Ectodermal cell (in vitro differentiated cells): Measurements from ENCODE around the gene IGLL5.

ENCODE experiments used
- H3K27ac ChIP-seq: 2 replicates; pipeline ENCODE4 v1.7.0; 2013; ENCODE audit warnings: mild to moderate bottlenecking, low read depth, low read length; ENCODE audit not compliant: insufficient read depth, poor library complexity, severe bottlenecking
- H3K27me3 ChIP-seq: 2 replicates; pipeline ENCODE4 v1.7.0; 2013; ENCODE audit warnings: mild to moderate bottlenecking, low read length; ENCODE audit not compliant: insufficient read depth, control insufficient read depth, poor library complexity, severe bottlenecking
- H3K36me3 ChIP-seq: one replicate; pipeline ENCODE4 v1.7.0; 2013; ENCODE audit warnings: low read length; ENCODE audit not compliant: control insufficient read depth, insufficient read depth
- H3K4me1 ChIP-seq: one replicate; pipeline ENCODE4 v1.7.0; 2013; ENCODE audit warnings: low read length; ENCODE audit not compliant: control insufficient read depth, insufficient read depth
- H3K4me3 ChIP-seq: 2 replicates; pipeline ENCODE4 v1.7.0; 2013; ENCODE audit warnings: low read depth, low read length, control low read depth; ENCODE audit not compliant: insufficient read depth
- H3K9me3 ChIP-seq: 2 replicates; pipeline ENCODE4 v1.7.0; 2013; ENCODE audit warnings: mild to moderate bottlenecking, low read length, moderate library complexity; ENCODE audit not compliant: control insufficient read depth
- WGBS, 2 experiments: methylation state at CpG; one replicate each; pipeline ENCODE4 v1.1.7; 2013; ENCODE audit warnings: missing lambda C conversion rate in 2 of 2; 5-methylcytosine and 5-hydroxymethylcytosine counted together

The IGLL5 gene

DNA sequence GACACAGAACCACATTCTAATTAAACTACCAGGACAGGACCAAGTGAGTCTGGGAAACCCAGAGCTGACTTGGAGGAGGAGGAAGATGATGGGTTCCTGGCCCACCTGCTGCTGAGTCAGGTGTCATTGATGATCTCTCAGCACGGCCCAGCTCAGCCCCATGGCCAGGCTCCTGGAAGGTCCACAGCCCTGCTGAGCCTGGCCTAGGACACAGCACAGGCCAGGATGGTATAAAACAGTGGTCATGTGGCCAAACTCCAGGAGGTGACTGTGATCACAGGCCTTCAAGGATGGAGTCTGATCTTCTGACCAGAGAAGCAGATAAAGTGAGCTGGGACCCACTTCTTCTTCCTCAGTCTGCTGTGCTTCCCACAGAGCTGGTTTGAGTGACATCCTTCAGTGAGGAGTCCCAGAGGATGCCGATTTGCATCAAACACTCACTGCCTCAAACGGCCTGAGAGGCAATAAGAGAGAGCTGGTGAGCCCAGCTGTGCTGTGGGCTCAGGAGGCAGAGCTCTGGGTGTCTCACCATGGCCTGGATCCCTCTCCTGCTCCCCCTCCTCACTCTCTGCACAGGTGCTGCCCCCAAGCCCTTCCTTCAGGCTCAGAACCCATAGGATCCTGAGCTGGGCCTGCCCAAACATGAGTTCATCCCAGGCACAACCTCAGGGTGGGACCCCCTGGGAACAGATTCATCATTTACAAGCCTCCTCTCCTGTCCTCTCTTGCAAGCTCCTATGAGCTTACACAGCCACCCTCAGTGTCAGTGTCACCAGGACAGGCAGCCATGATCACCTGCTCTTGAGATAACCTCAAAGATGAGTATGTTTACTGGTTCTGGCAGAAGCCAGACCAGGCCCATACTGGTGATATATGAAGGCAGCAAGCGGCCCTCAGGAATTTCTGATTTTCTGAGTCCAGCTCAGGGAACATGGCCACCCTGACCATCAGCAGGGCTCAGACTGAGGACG is 37.7 kb upstream of the IGLL5 start:
- WGBS, 2 experiments, result 77 to 81% methylated on average over 5 of the region's 5 CpGs
- Histone ChIP-seq H3K4me1 (no peaks in the 10 kb centered on the region), H3K9me3 (no peaks in the 10 kb centered on the region), H3K27me3 (peaks cover 49% of the 10 kb centered on the region), H3K4me3 (no peak overlapping the region), H3K36me3 (no peaks in the 10 kb centered on the region), H3K27ac (no peak overlapping the region)

DNA sequence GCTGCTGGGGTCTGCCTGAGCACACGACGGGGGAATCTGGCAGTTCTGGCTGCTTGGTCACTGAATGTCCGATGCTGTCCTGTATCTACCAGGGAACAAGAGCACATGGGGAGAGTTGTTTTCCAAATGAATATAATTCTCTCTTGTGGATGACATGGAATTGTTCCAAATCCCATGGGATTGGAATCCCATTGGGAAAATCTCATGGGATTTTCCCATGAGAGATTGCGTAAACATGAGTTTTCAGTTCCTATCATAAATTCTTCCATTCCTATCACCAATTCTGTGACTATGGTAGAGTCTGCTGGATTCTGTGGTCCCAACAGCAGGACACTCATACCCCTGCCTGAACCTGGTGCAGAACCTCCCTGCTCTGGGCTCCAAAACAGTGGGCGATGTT is 35.6 kb upstream of the IGLL5 start:
- Histone ChIP-seq H3K4me3 (no peak overlapping the region), H3K27me3 (peaks cover 39% of the 10 kb centered on the region), H3K9me3 (no peaks in the 10 kb centered on the region), H3K4me1 (no peaks in the 10 kb centered on the region), H3K36me3 (no peaks in the 10 kb centered on the region), H3K27ac (no peak overlapping the region)
- 92 to 94% methylated on average over 5 of the region's 5 CpGs for WGBS, 2 experiments

GRCh38 chr22:22853713-22854112 is 33.9 kb upstream of the IGLL5 start:
- Histone ChIP-seq H3K4me1 (peaks cover 9% of the 10 kb centered on the region), H3K27ac (no peak overlapping the region), H3K27me3 (peaks cover 27% of the 10 kb centered on the region), H3K36me3 (no peaks in the 10 kb centered on the region), H3K9me3 (no peaks in the 10 kb centered on the region), H3K4me3 (no peak overlapping the region)
- WGBS, 2 experiments, result 76 to 94% methylated on average over 2 of the region's 2 CpGs

DNA sequence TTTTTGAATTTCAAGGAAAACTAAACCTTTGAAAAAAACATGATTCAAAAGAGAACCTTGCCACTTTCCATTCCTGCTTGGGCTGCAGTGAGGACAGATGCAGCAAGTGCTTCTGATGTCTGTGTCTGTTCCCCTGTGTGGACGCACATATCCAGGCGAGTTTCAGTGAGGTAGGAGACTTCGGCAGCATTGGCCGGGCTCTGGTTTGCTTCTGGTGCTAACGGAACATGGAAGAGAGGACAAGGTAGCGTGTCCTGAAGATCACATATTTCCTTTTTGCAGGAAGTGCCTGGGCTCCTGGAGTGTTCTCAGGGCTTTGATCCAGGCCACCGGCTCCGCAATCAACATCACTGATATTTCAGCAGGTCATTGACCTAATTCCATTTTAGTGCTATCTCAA is 33.1 kb upstream of the IGLL5 start:
- Histone ChIP-seq H3K36me3 (no peaks in the 10 kb centered on the region), H3K4me1 (peaks cover 10% of the 10 kb centered on the region), H3K27me3 (peaks cover 27% of the 10 kb centered on the region), H3K27ac (no peak overlapping the region), H3K4me3 (no peak overlapping the region), H3K9me3 (no peaks in the 10 kb centered on the region)
- WGBS, 2 experiments, result 91 to 93% methylated on average over 8 of the region's 8 CpGs

- 82 to 84% methylated on average over 12 to 13 of the region's 13 CpGs for WGBS, 2 experiments
- Histone ChIP-seq H3K36me3 (no peaks in the 10 kb centered on the region), H3K9me3 (no peaks in the 10 kb centered on the region), H3K4me1 (peaks cover 10% of the 10 kb centered on the region), H3K4me3 (no peak overlapping the region), H3K27me3 (peaks cover 30% of the 10 kb centered on the region), H3K27ac (no peak overlapping the region)
These were observed 32.5 kb upstream of the IGLL5 start for GRCh38 chr22:22855085-22855484.

- Histone ChIP-seq H3K4me3 (no peak overlapping the region), H3K4me1 (peaks cover 10% of the 10 kb centered on the region), H3K27ac (no peak overlapping the region), H3K27me3 (peaks cover 37% of the 10 kb centered on the region), H3K36me3 (no peaks in the 10 kb centered on the region), H3K9me3 (no peaks in the 10 kb centered on the region)
- 68 to 76% methylated on average over 5 of the region's 5 CpGs for WGBS, 2 experiments
These were observed 31.9 kb upstream of the IGLL5 start for GRCh38 chr22:22855617-22856308.

DNA sequence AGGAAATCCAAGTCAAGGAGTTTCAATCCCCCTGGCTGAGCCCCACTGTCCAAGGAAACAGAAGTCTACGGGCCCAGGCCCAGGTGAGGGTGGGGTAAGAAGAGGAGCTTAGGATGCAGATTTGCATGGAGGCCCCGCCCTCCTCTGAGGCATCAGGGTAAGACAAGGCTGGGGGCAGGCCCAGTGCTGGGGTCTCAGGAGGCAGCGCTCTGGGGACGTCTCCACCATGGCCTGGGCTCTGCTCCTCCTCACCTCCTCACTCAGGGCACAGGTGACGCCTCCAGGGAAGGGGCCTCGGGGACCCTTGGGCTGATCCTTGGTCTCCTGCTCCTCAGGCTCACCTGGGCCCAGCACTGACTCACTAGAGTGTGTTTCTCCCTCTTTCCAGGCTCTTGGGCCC is 31.3 kb upstream of the IGLL5 start:
- 91 to 93% methylated on average over 6 of the region's 6 CpGs for WGBS, 2 experiments

GRCh38 chr22:22856885-22857606 is 30.6 kb upstream of the IGLL5 start:
- Histone ChIP-seq H3K36me3 (no peaks in the 10 kb centered on the region), H3K27ac (no peak overlapping the region), H3K9me3 (no peaks in the 10 kb centered on the region), H3K27me3 (peaks cover 33% of the 10 kb centered on the region), H3K4me3 (no peak overlapping the region), H3K4me1 (peaks cover 10% of the 10 kb centered on the region)
- WGBS, 2 experiments, result 92 to 95% methylated on average over 5 of the region's 5 CpGs

More for the DNA sequence above, 31.3 kb upstream of the IGLL5 start:
- no peak overlapping the region for H3K4me3 ChIP-seq
- no peaks in the 10 kb centered on the region for H3K36me3 ChIP-seq
- H3K27ac ChIP-seq, result no peak overlapping the region
- H3K4me1 ChIP-seq, result peaks cover 10% of the 10 kb centered on the region
- H3K27me3 ChIP-seq, result peaks cover 40% of the 10 kb centered on the region
- H3K9me3 ChIP-seq, result no peaks in the 10 kb centered on the region

GRCh38 chr22:22857607-22858558 is 29.7 kb upstream of the IGLL5 start:
- peaks cover 25% of the 10 kb centered on the region for H3K27me3 ChIP-seq
- H3K4me3 ChIP-seq, result no peak overlapping the region
- H3K36me3 ChIP-seq, result no peaks in the 10 kb centered on the region
- 87 to 93% methylated on average over 9 of the region's 9 CpGs for WGBS, 2 experiments
- H3K4me1 ChIP-seq, result peaks cover 10% of the 10 kb centered on the region
- no peak overlapping the region for H3K27ac ChIP-seq
- H3K9me3 ChIP-seq, result no peaks in the 10 kb centered on the region
